Sigmoid colon (tissue), 4 donors: ENCODE data around the gene PFKL.

Experiments used
- CTCF ChIP-seq, 4 experiments: fragments of 450-650 bp in 3 of 4; fragments of 200-600 bp in 1 of 4; IDR thresholded peaks; one replicate each; pipeline ENCODE4 v1.5.1; 2016 to 2019; ENCODE audit warnings: antibody characterized with exemption in 4 of 4, mild to moderate bottlenecking in 3 of 4, moderate library complexity in 2 of 4
- EP300 ChIP-seq, 4 donors: sonication (generic); formaldehyde crosslinking; IDR thresholded peaks; one replicate each; pipeline ENCODE4 v1.6.1; 2017; ENCODE audit warnings: antibody characterized with exemption in 4 of 4
- POLR2A ChIP-seq, 2 donors: fragments of 450-650 bp; IDR thresholded peaks; one replicate each; pipeline ENCODE4 v1.6.1; 2016; ENCODE audit warnings: antibody characterized with exemption in 2 of 2, mild to moderate bottlenecking in 2 of 2, moderate library complexity in 2 of 2

GRCh38 chr21:44299085-44299457 lies 782 bp upstream of the PFKL start:
- TF ChIP-seq CTCF (IDR thresholded peaks at IDR 0.05) (no peak), POLR2A (IDR thresholded peaks at IDR 0.05) (no peak), EP300 (IDR thresholded peaks at IDR 0.05) (no peak)
